ENCODE data around the gene FOXA2. TPM values are rescaled to one million over a fixed set of nuclear protein-coding genes. Genes with fewer than 3 reads are reported as not detected.
A peak's percentile ranks its signal among the peaks of the same experiment; 100 is the strongest.

FOXA2 gene
- total and polyA plus RNA-seq, 2 of the 13 experiments (the other 11 are each of a cell fraction or from before 2014, with no cell fraction given), result 8.8 to 12.2 TPM

DNA sequence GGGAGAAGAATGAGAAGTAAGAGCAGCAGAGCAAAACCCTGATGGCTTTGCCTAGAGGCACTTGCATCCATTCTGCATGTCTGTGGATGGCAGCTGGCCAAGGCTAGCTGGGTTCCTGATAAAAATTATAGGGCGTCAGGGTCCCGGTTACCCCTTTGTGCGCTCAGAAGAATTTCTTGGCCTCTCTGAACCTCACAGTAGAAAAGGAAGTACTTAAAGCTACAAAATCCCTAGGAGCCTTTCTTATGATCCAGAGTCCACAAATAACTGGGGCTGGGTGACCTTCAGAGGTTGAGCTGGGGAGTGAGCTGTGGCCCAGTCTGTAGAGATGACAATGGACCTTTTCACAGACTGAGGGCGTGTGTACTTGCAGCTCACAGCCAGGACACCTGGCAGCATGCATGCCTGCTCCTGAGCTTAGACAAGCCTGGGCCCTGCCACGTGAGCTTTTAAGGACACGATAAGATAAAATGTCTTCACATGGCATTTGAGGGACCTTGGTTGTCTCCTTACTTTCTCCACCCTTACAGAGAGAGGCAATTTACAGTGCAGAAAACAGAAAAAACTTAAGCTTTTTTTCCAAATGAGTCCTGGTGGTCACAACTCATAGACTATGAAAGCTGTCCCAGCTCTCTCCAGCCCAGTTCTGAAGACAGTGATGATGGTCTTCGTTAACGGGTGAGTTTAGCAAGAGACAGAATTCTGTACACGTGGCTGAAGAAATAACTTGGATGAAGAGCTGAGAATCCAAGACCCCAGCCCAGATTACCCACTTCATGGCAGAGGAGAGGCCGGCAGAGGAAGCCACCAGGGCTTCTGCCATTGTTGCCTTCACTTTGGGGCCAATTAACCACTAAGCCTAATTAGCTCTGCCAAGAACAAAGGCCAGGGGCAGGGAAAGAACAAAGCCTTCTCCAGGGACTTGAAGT is 50.3 kb downstream of the FOXA2 start (continued):
- TF ChIP-seq GPN1 (CRISPR knock-in tag; IDR thresholded peaks at IDR 0.05; ENCODE audit: borderline replicate concordance), result no peak
- no peak for TF ChIP-seq CBX2 (IDR thresholded peaks at IDR 0.05; ENCODE audit: low read depth, low read length)
- TF ChIP-seq CBX2 (CRISPR knock-in tag; IDR thresholded peaks at IDR 0.05; ENCODE audit: low read depth), result peak; percentile 97
- TF ChIP-seq GABPB1 (CRISPR knock-in tag; IDR thresholded peaks at IDR 0.05), result peak; percentile 54; the same call in 1 of the 2 replicates
- peak; percentile 77; the same call in 1 of the 2 replicates for TF ChIP-seq ZNF281 (CRISPR knock-in tag; IDR thresholded peaks at IDR 0.05; ENCODE audit: borderline replicate concordance)
- peak; percentile 97 for TF ChIP-seq JUN (CRISPR knock-in tag; IDR thresholded peaks at IDR 0.05)
- TF ChIP-seq SMARCC2 (IDR thresholded peaks at IDR 0.05), result no peak
- TF ChIP-seq NFE2L2 (IDR thresholded peaks at IDR 0.05; ENCODE audit: low read length), result no peak
- peak; percentile 85 for TF ChIP-seq ETV5 (CRISPR knock-in tag; IDR thresholded peaks at IDR 0.05; ENCODE audit: borderline replicate concordance)
- TF ChIP-seq DNMT3B (CRISPR knock-in tag; conservative IDR thresholded peaks at IDR 0.05), result peak; percentile 94; the same call in 1 of the 2 replicates
- TF ChIP-seq KLF9 (CRISPR knock-in tag; IDR thresholded peaks at IDR 0.05; ENCODE audit: low read depth), result peak; percentile 93; the same call in 1 of the 2 replicates
- peak; percentile 97 for TF ChIP-seq ZNF788 (CRISPR knock-in tag; IDR thresholded peaks at IDR 0.05; ENCODE audit: borderline replicate concordance)
- peak; percentile 95 for TF ChIP-seq ZNF383 (CRISPR knock-in tag; IDR thresholded peaks at IDR 0.05; ENCODE audit: borderline replicate concordance)
- peak; percentile 99 for TF ChIP-seq ARNT2 (CRISPR knock-in tag; IDR thresholded peaks at IDR 0.05; ENCODE audit: low read depth)
- TF ChIP-seq, protein P1, sequence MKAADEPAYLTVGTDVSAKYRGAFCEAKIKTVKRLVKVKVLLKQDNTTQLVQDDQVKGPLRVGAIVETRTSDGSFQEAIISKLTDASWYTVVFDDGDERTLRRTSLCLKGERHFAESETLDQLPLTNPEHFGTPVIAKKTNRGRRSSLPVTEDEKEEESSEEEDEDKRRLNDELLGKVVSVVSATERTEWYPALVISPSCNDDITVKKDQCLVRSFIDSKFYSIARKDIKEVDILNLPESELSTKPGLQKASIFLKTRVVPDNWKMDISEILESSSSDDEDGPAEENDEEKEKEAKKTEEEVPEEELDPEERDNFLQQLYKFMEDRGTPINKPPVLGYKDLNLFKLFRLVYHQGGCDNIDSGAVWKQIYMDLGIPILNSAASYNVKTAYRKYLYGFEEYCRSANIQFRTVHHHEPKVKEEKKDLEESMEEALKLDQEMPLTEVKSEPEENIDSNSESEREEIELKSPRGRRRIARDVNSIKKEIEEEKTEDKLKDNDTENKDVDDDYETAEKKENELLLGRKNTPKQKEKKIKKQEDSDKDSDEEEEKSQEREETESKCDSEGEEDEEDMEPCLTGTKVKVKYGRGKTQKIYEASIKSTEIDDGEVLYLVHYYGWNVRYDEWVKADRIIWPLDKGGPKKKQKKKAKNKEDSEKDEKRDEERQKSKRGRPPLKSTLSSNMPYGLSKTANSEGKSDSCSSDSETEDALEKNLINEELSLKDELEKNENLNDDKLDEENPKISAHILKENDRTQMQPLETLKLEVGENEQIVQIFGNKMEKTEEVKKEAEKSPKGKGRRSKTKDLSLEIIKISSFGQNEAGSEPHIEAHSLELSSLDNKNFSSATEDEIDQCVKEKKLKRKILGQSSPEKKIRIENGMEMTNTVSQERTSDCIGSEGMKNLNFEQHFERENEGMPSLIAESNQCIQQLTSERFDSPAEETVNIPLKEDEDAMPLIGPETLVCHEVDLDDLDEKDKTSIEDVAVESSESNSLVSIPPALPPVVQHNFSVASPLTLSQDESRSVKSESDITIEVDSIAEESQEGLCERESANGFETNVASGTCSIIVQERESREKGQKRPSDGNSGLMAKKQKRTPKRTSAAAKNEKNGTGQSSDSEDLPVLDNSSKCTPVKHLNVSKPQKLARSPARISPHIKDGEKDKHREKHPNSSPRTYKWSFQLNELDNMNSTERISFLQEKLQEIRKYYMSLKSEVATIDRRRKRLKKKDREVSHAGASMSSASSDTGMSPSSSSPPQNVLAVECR (CRISPR knock-in tag; IDR thresholded peaks at IDR 0.05; ENCODE audit: borderline replicate concordance), result peak; percentile 84
- TF ChIP-seq, protein P2, sequence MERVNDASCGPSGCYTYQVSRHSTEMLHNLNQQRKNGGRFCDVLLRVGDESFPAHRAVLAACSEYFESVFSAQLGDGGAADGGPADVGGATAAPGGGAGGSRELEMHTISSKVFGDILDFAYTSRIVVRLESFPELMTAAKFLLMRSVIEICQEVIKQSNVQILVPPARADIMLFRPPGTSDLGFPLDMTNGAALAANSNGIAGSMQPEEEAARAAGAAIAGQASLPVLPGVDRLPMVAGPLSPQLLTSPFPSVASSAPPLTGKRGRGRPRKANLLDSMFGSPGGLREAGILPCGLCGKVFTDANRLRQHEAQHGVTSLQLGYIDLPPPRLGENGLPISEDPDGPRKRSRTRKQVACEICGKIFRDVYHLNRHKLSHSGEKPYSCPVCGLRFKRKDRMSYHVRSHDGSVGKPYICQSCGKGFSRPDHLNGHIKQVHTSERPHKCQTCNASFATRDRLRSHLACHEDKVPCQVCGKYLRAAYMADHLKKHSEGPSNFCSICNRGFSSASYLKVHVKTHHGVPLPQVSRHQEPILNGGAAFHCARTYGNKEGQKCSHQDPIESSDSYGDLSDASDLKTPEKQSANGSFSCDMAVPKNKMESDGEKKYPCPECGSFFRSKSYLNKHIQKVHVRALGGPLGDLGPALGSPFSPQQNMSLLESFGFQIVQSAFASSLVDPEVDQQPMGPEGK (CRISPR knock-in tag; IDR thresholded peaks at IDR 0.05), result peak; percentile 91
- TF ChIP-seq RBM39 (IDR thresholded peaks at IDR 0.05; ENCODE audit: low read depth, low read length, poor library complexity, severe bottlenecking), result no peak
- TF ChIP-seq SPEN (CRISPR knock-in tag; IDR thresholded peaks at IDR 0.05; ENCODE audit: low read depth), result peak; percentile 96
- TF ChIP-seq ZNF331 (CRISPR knock-in tag; IDR thresholded peaks at IDR 0.05), result peak; percentile 98
- no peak for TF ChIP-seq CCAR2 (optimal IDR thresholded peaks at IDR 0.05; ENCODE audit: low read depth, low read length)
